ENCODE results near the gene EEF2KMT.
"Not testable (repeated sequence)": the region's sequence is repeated elsewhere in the genome, so short reads cannot be mapped to it uniquely, and the experiment has no call there.

EEF2KMT gene

GRCh38 chr16:5070431-5071186, 27.0 kb downstream of the EEF2KMT start:
- DNase-seq (ENCODE audit: low spot score) = no peak

- DNase-seq (ENCODE audit: low spot score) = no peak
Observed at GRCh38 chr16:5069854-5070253, 27.7 kb downstream of the EEF2KMT start.

DNA sequence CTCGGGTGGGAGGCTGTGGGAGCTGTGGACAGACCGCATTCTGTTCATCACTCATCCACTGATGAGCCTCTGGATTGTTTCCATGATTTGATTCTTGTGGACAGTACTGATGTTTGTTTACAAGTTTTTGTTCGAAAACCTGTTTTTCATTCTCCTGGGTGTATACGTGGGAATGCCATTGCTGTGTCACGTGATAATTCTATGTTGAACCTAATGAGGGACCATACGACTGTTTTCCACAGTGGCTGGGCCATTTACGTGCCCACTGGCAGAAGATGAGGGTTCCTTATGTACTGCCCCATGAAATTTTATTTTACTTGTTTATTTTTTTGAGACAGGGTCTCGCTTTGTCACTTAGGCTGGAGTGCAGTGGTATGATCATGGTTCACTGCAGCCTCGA, 28.5 kb downstream of the EEF2KMT start:
- no peak for DNase-seq (ENCODE audit: low spot score)

- DNase-seq (ENCODE audit: low spot score) = no peak
Observed at GRCh38 chr16:5066511-5066910, 31.1 kb downstream of the EEF2KMT start.

DNA sequence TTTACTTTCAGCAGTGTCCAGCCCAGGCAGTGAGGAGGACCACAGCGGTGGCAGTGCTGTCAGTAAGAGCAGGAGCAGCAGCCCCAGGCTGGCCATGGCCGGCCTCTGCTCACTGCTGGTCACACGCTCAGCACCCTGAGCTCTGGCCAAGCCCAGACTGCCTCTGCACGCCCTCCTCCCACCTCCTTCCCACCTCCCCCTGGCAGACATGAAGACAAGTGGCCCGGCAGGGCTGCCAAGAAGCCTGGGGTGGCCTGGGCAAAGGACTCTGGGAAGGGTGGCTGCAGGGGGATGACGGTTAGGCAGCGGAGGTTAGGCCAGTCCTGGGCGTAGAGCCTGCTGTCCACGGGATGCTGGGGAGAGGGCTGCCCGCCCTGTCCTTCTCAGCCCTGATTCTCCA, 31.8 kb downstream of the EEF2KMT start, which contains the start of gene C16orf89:
Gene C16orf89, minus strand, starts transcription at position 144 of the 400 bp plus-strand sequence. Its CDS starts 48 bp downstream, at position 96.
- no peak for DNase-seq (ENCODE audit: low spot score)

DNA sequence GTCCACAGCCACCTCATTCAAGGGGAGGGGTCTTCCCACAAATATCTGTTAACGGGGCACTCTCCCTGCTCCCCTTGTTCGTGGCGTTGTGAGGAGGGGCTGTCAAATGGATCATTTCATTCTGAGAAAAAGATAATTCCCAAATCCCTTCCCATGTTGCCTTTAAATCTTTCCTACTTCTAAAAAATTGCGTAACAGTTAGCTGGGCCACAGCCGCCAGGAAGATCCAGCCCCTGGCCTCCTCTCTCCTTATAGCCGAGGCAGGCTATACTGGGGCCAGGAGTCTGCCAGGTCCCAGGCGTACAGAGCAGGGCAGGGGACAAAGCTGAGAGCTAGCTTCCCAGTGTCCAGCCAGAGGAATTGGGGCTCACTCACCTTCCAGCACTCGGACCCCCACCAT, 32.3 kb downstream of the EEF2KMT start:
- DNase-seq (ENCODE audit: low spot score) = no peak

DNA sequence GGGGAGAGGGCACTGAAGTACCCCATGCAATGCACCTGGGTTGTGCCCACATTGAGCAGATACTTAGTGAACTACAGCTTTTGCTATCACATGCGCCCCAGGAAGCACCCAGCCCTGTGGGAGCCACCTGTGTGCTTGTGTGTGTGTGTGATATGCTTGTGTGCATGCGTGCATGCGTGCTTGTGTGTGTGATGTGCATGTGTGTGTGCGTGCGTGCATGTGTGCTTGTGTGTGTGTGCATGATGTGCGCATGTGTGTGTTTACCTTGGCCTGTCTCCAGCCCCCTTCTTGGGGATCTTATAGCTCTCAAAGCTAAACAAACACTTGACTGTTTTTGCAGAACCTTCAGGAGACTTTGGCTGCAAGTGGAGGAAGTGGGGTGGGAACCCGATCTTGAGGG, 32.7 kb downstream of the EEF2KMT start:
- DNase-seq (ENCODE audit: low spot score) = no peak

DNA sequence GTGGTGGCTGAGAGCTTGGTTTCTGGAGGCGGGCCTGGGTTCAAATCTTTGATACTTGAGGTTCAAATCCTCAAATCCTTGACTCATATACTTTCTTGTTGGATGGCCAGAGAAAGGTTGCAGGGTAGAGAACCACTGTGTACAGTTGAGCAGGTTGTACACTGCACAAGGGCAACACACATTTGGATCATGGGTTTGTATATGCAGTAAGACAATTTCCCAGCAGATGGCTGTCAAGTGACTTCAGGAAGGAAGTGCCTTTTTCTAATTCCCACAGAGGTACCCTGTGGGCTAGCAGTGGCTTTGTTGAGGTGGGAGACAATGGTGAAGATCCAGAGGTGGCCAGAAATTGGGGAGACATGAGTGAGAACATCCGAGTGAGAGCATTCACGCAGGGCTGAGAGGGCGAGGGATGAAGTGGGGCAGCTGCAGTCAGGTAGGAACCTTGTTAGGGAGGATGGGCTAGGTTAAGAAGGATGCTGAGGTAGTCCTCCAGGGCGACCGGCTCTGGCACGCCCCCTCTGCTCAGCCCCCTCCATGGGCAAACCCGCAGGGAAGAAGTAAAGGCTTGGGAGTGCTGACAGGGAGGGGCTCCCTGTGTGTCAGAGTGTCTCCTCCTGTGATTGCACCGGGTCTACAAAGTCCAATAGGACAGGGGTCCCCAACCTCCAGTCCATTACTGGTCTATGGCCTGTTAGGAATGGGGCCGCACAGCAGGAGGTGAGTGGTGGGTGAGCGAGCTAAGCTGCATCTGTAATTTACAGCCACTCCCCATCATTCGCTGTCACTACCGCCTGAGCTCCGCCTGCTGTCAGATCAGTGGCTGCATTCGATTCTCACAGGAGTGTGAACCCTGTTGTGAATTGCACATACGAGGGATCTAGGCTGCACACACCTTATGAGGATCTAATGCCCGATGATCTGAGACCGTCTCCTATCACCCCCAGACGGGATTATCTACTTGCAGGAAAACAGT, 34.5 kb downstream of the EEF2KMT start:
- no peak for DNase-seq (ENCODE audit: low spot score)

GRCh38 chr16:5062051-5062450, 35.5 kb downstream of the EEF2KMT start:
- DNase-seq (ENCODE audit: low spot score) = no peak

DNA sequence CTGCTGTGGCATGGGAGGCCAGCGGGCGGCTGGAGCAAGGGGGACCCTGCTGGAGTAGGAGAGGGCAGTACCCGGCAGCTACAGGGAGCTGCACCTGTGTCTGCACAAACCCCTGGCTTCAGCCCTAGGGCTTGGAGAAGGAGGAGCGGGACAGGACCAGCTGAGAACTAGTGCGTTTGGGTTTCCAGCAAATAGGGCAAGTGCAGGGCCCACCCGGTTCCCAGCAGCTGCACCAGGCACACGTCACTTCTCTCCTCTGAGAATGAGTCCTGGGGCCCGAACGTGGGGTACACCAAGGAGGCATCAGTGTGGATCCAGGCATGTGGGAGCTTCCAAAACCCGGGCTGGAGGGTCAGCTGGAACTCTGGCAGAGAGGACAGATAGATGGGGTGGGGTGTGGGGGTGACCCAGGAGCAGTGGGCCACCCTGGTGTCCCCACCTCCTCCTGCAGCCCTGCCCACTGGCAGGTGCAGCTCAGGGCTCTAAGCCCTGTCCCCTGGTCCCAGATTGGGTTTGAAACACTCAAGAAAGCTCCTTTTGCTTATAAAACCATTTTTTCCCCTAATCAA, 37.4 kb downstream of the EEF2KMT start:
- DNase-seq (ENCODE audit: low spot score) = no peak

GRCh38 chr16:5059386-5060072, 38.1 kb downstream of the EEF2KMT start:
- DNase-seq (ENCODE audit: low spot score) = no peak

GRCh38 chr16:5058476-5058875, 39.1 kb downstream of the EEF2KMT start:
- no peak for DNase-seq (ENCODE audit: low spot score)

GRCh38 chr16:5056352-5056751, 41.2 kb downstream of the EEF2KMT start:
- no peak for DNase-seq (ENCODE audit: low spot score)

GRCh38 chr16:5054876-5055865, 42.4 kb downstream of the EEF2KMT start:
- no peak for DNase-seq (ENCODE audit: low spot score)

DNA sequence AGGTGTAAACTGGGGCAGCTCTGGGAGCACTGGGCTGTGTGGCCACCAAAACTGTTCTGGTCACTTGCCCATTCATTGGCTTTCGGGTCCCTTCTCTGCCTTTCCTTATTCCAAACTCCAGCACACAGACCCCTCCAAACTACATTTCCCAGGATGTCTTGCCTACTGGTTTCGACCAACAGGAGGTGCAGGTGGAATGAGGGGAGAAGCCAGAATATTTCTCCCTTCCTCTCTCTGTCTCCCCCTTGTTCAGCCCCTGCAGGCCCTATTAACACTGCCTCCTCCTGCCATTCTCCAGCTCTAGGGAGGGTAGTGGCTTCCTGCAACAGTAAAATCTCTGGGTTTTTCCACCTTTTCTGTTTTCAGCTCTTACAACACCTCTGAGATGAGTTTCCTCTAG, 50.7 kb downstream of the EEF2KMT start:
- no peak for DNase-seq (ENCODE audit: low spot score)

DNA sequence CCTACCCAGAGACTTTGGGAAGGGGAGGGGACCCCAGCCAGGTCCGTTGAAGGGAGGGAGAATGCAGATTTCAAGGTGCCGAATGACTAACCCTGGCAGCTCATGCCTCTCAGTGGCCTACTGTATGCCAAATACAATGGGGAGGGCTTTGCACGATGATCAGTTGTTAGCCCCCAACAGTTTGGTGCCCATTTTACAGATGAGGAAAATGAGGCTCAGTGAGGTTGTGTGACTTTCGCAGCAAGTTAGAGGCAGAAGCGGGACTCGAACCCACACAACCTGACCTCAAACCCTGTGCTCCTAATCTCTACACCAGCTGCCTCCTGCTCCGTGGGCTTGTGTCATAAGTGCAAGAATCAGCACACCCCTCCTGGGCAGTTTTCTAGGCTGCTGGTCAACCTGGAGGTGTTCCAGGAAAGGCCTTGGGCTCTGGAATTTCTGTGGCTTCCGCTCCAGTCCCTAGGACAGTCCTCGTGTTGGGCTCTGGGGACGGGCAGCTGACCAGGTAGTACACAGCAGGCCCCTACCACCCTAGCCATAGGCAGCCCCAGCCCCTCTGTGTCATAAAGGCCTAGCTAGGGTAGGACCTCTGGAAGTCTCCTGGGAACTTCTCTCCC, 52.0 kb downstream of the EEF2KMT start:
- no peak for DNase-seq (ENCODE audit: low spot score)

DNA sequence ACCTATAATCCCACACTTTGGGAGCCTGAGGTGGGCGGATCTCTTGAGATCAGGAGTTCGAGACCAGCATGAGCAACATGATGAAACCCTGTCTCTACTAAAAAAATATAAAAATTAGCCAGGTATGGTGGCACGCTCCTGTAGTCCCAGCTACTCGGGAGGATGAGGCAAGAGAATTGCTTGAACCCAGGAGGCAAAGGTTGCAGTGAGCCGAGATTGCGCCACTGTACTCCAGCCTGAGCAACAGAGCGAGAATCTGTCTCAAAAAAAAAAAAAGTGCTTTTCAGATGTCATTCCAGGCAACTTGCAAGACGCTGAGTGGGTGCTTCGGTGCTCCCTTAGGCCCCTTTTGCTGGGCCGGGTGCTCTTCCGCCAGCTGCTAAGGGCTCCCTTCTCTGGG, 53.0 kb downstream of the EEF2KMT start:
- DNase-seq (ENCODE audit: low spot score) = not testable (repeated sequence)

GRCh38 chr16:5044011-5044540, 53.5 kb downstream of the EEF2KMT start:
- no peak for DNase-seq (ENCODE audit: low spot score)

GRCh38 chr16:5042574-5043171, 54.9 kb downstream of the EEF2KMT start:
- DNase-seq (ENCODE audit: low spot score) = no peak

Data from COLO829 (cell line).